Liver (tissue), 9 donors: ENCODE measurements around the gene ANGPTL3. TPM values are rescaled to one million over a fixed set of nuclear protein-coding genes. Genes with fewer than 3 reads are reported as not detected.

ENCODE experiments used
- DNase-seq: peaks from one replicate; pipeline ENCODE4 v3.0.0-alpha.2; 2017; ENCODE audit warnings: low spot score
- H3K27ac ChIP-seq, 2 donors: one replicate each; pipeline ENCODE4 v1.7.0; 2013; ENCODE audit warnings: inconsistent platforms in 2 of 2, low read length in 2 of 2, control low read depth in 1 of 2, low read depth in 1 of 2, mild to moderate bottlenecking in 1 of 2
- H3K27me3 ChIP-seq, 4 donors: one replicate each; pipeline versions ENCODE4 v1.6.1 to v1.7.0; 2013; ENCODE audit warnings: low read length in 3 of 4, inconsistent platforms in 1 of 4, mild to moderate bottlenecking in 1 of 4, moderate library complexity in 1 of 4; ENCODE audit not compliant: control insufficient read depth in 4 of 4, insufficient read depth in 4 of 4
- H3K36me3 ChIP-seq, 4 donors: one replicate each; pipeline versions ENCODE4 v1.6.1 to v1.7.0; 2013; ENCODE audit warnings: low read length in 3 of 4, mild to moderate bottlenecking in 3 of 4, low read depth in 1 of 4, moderate library complexity in 1 of 4; ENCODE audit not compliant: control insufficient read depth in 4 of 4, insufficient read depth in 3 of 4
- H3K4me1 ChIP-seq, 4 donors: one replicate each; pipeline versions ENCODE4 v1.6.1 to v1.7.0; 2013; ENCODE audit warnings: low read length in 3 of 4, mild to moderate bottlenecking in 3 of 4, moderate library complexity in 1 of 4; ENCODE audit not compliant: control insufficient read depth in 4 of 4, insufficient read depth in 4 of 4
- H3K4me3 ChIP-seq, 3 donors: one replicate each; pipeline versions ENCODE4 v1.6.1 to v1.7.0; 2013; ENCODE audit warnings: low read length in 3 of 3, control low read depth in 1 of 3, low read depth in 1 of 3, mild to moderate bottlenecking in 1 of 3
- H3K9ac ChIP-seq, 2 donors: one replicate each; pipeline ENCODE4 v1.7.0; 2013; ENCODE audit warnings: low read length in 2 of 2, mild to moderate bottlenecking in 2 of 2, moderate library complexity in 2 of 2, control low read depth in 1 of 2, low read depth in 1 of 2
- H3K9me3 ChIP-seq, 4 donors: one replicate each; pipeline versions ENCODE4 v1.6.1 to v1.7.0; 2013; ENCODE audit warnings: low read length in 3 of 4; ENCODE audit not compliant: control insufficient read depth in 4 of 4
- FOXA1 ChIP-seq: IDR thresholded peaks from 2 replicates; pipeline ENCODE4 v1.6.1; 2016; ENCODE audit warnings: antibody characterized with exemption
- FOXA2 ChIP-seq: IDR thresholded peaks from 2 replicates; pipeline ENCODE4 v1.6.1; 2016; ENCODE audit warnings: antibody characterized with exemption
- GABPA ChIP-seq, 2 donors: IDR thresholded peaks in 1 of 2; conservative IDR thresholded peaks in 1 of 2; 2 replicates each; pipeline ENCODE4 v1.6.1; 2016; ENCODE audit warnings: antibody characterized with exemption in 2 of 2, mild to moderate bottlenecking in 1 of 2, moderate library complexity in 1 of 2
- HNF4A ChIP-seq, 2 donors: conservative IDR thresholded peaks; 2 replicates each; pipeline ENCODE4 v1.6.1; 2016; ENCODE audit warnings: antibody characterized with exemption in 2 of 2, mild to moderate bottlenecking in 2 of 2
- HNF4G ChIP-seq: IDR thresholded peaks from 2 replicates; pipeline ENCODE4 v1.6.1; 2016; ENCODE audit warnings: antibody characterized with exemption
- JUND ChIP-seq, 2 donors: IDR thresholded peaks; 2 replicates each; pipeline ENCODE4 v1.6.1; 2016; ENCODE audit warnings: antibody characterized with exemption in 2 of 2
- NR2F2 ChIP-seq: IDR thresholded peaks from 2 replicates; pipeline ENCODE4 v1.6.1; 2016; ENCODE audit warnings: antibody characterized with exemption
- RAD21 ChIP-seq, 2 donors: IDR thresholded peaks; 2 replicates each; pipeline ENCODE4 v1.6.1; 2016; ENCODE audit warnings: antibody characterized with exemption in 2 of 2, mild to moderate bottlenecking in 2 of 2
- SP1 ChIP-seq: IDR thresholded peaks from 2 replicates; pipeline ENCODE4 v1.6.1; 2018; ENCODE audit warnings: antibody characterized with exemption, mild to moderate bottlenecking
- TAF1 ChIP-seq: conservative IDR thresholded peaks from 2 replicates; pipeline ENCODE4 v1.6.1; 2016; ENCODE audit warnings: antibody characterized with exemption, mild to moderate bottlenecking
- YY1 ChIP-seq: IDR thresholded peaks from 2 replicates; pipeline ENCODE4 v1.6.1; 2016; ENCODE audit warnings: antibody characterized with exemption, mild to moderate bottlenecking
- WGBS: extraction: QIAGEN DNeasy Blood & Tissue Kit; methylation state at CpG from one replicate; pipeline ENCODE4 v1.1.7; 2013; 5-methylcytosine and 5-hydroxymethylcytosine counted together
- polyA plus RNA-seq, 2 donors: library from polyadenylated mRNA; stranded (reverse) in 1 of 2; unstranded in 1 of 2; fragments of 200-250 nt in 1 of 2; fragments of >200 nt in 1 of 2; fragmentation: Nextera tagmentation in 1 of 2; extraction: Ambion mirVana in 1 of 2; gene quantifications; one replicate each; pipeline versions ENCODE4 v1.2.1 to v1.2.3, GENCODE V29; 2013 to 2015
- total RNA-seq, 2 donors: library from RNA; depleted of rRNA; stranded (reverse); fragments of >200 nt; gene quantifications; one replicate each; pipeline ENCODE4 v1.2.3, GENCODE V29; 2014
- TF ChIP-seq, protein P1 (sequence below): IDR thresholded peaks from 2 replicates; pipeline ENCODE4 v1.6.1; 2016; ENCODE audit warnings: antibody characterized with exemption
- TF ChIP-seq, protein P2 (sequence below): fragments of 150-350 bp; IDR thresholded peaks from 2 replicates; pipeline ENCODE4 v1.5.1; 2017; ENCODE audit warnings: improper control_type of control experiment, low read depth, low read length; ENCODE audit not compliant: missing input control
- TF ChIP-seq, protein P3 (sequence below): IDR thresholded peaks from 2 replicates; pipeline ENCODE4 v1.6.1; 2016; ENCODE audit warnings: antibody characterized with exemption
- TF ChIP-seq, protein P4 (sequence below): IDR thresholded peaks from 2 replicates; pipeline ENCODE4 v1.6.1; 2016; ENCODE audit warnings: antibody characterized with exemption, mild to moderate bottlenecking
- TF ChIP-seq, protein P5 (sequence below): IDR thresholded peaks from 2 replicates; pipeline ENCODE4 v1.6.1; 2016; ENCODE audit warnings: antibody characterized with exemption
- donor health status: healthy.
- donor health status: healthy.
- donor health status: healthy.
- donor health status: healthy.
- donor health status: healthy.

The ANGPTL3 gene
- total and polyA plus RNA-seq, 4 donors = 121 to 238 (median 172) TPM

DNA sequence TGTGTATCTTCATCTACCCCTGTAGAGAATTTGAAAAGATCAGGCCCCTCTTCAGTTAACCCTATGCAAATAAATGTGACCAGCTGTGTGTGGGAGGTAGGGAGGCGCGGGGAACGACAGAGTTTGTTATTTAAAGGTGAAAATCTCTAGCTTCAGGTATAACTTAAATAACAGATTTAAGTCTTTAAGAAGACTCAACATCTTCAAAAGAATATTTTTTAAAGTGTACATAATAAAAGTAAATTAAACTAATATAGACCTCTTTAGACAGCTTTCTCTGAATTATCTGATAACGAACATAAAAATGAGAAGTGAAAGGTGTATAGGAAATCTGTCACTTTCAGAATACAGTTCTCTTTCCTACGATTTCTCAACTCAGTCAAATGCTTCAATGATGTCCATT is 16.0 kb downstream of the ANGPTL3 start:
- H3K9ac ChIP-seq = no peak overlapping the region
- H3K27ac ChIP-seq = peak overlapping the region; percentile 27 to 80
- TF ChIP-seq, protein P1, sequence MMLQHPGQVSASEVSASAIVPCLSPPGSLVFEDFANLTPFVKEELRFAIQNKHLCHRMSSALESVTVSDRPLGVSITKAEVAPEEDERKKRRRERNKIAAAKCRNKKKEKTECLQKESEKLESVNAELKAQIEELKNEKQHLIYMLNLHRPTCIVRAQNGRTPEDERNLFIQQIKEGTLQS = no peak
- TF ChIP-seq JUND (IDR thresholded peaks at IDR 0.05) = no peak
- TF ChIP-seq GABPA (IDR thresholded peaks at IDR 0.05 in 1 of 2, conservative IDR thresholded peaks at IDR 0.05 in 1 of 2) = no peak
- TF ChIP-seq FOXA2 = no peak
- no peak for TF ChIP-seq YY1
- TF ChIP-seq NR2F2 = no peak
- no peak for TF ChIP-seq HNF4A (conservative IDR thresholded peaks at IDR 0.05)
- no peak for TF ChIP-seq HNF4G
- TF ChIP-seq, protein P2, sequence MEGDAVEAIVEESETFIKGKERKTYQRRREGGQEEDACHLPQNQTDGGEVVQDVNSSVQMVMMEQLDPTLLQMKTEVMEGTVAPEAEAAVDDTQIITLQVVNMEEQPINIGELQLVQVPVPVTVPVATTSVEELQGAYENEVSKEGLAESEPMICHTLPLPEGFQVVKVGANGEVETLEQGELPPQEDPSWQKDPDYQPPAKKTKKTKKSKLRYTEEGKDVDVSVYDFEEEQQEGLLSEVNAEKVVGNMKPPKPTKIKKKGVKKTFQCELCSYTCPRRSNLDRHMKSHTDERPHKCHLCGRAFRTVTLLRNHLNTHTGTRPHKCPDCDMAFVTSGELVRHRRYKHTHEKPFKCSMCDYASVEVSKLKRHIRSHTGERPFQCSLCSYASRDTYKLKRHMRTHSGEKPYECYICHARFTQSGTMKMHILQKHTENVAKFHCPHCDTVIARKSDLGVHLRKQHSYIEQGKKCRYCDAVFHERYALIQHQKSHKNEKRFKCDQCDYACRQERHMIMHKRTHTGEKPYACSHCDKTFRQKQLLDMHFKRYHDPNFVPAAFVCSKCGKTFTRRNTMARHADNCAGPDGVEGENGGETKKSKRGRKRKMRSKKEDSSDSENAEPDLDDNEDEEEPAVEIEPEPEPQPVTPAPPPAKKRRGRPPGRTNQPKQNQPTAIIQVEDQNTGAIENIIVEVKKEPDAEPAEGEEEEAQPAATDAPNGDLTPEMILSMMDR = no peak
- H3K27me3 ChIP-seq = no peaks in the 10 kb centered on the region
- no peak overlapping the region for H3K4me3 ChIP-seq
- no peaks in the 10 kb centered on the region for H3K9me3 ChIP-seq
- H3K36me3 ChIP-seq = peaks cover 0 to 4% (median 3%) of the 10 kb centered on the region in 4 donors
- WGBS = 50% methylated on average over 5 of the region's 5 CpGs
- DNase-seq = no peak
- peaks cover 0 to 21% (median 13%) of the 10 kb centered on the region in 4 donors for H3K4me1 ChIP-seq

DNA sequence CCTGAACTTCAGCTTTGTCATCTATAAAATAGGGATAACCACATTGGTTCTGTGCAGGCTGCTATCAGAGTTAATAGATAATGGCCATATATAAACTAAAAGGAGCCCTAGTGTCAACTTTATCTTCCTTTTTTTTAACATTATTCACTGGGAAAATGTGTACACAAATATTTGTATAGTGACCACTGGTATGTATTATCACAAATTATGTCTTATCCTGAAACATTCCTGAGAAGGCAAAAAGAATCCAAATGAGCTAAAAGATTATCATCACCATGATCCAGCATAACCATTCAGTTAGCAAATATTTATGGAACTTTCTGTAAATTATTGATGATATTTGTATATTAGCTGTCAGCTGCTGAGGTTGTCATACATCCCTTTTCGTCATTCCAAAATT is 16.6 kb downstream of the ANGPTL3 start:
- Histone ChIP-seq H3K9me3 (no peaks in the 10 kb centered on the region), H3K4me3 (no peak overlapping the region), H3K4me1 (peaks cover 0 to 16% (median 8%) of the 10 kb centered on the region in 4 donors), H3K36me3 (peaks cover 0 to 6% (median 3%) of the 10 kb centered on the region in 4 donors), H3K27me3 (no peaks in the 10 kb centered on the region), H3K9ac (no peak overlapping the region), H3K27ac (peak overlapping the region in 1 of 2 donors; percentile 80)
- no peak for DNase-seq
- WGBS = 92% methylated on average over 1 of the region's 1 CpG
- TF ChIP-seq TAF1 = no peak
- no peak for TF ChIP-seq JUND (IDR thresholded peaks at IDR 0.05)
- no peak for TF ChIP-seq HNF4G
- no peak for TF ChIP-seq RAD21 (IDR thresholded peaks at IDR 0.05)
- TF ChIP-seq, protein P3, sequence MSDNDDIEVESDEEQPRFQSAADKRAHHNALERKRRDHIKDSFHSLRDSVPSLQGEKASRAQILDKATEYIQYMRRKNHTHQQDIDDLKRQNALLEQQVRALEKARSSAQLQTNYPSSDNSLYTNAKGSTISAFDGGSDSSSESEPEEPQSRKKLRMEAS = no peak

DNA sequence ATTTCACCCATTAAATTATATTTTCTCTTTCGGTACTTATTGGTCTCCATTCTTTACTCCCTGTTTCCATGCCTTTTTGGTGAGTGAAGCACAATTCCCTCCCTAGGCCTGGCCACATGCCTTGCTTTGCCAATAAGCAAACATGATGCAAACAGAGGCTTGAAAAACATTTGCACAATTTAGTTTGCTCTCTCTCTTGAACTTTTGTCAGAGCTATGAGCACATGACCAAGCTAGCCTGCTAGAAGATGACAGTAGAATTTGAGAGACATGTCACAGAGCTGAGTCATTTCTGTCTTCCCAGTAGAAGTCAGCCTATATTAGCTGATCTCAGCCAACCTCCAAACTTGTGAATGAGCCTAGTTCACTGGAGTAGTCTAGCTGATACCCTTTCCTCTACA is 24.6 kb downstream of the ANGPTL3 start:
- WGBS = 45% methylated on average over 1 of the region's 1 CpG
- Histone ChIP-seq H3K27ac (peak overlapping the region; percentile 59 to 61), H3K4me3 (no peak overlapping the region), H3K9me3 (no peaks in the 10 kb centered on the region), H3K9ac (peak overlapping the region in 1 of 2 donors; percentile 36), H3K4me1 (peaks cover 2 to 8% (median 2%) of the 10 kb centered on the region in 4 donors), H3K27me3 (no peaks in the 10 kb centered on the region), H3K36me3 (peaks cover 2 to 6% (median 3%) of the 10 kb centered on the region in 4 donors)
- no peak for DNase-seq
- TF ChIP-seq JUND (IDR thresholded peaks at IDR 0.05) (peak; percentile 98), RAD21 (IDR thresholded peaks at IDR 0.05) (peak; percentile 58 to 64), YY1 (peak; percentile 94), SP1 (peak; percentile 84), HNF4A (conservative IDR thresholded peaks at IDR 0.05) (peak; percentile 89 to 90), NR2F2 (no peak), FOXA1 (peak; percentile 73), HNF4G (peak; percentile 64), FOXA2 (peak; percentile 79)
- TF ChIP-seq, protein P2 = no peak
- TF ChIP-seq, protein P3 = peak; percentile 94
- TF ChIP-seq, protein P4, sequence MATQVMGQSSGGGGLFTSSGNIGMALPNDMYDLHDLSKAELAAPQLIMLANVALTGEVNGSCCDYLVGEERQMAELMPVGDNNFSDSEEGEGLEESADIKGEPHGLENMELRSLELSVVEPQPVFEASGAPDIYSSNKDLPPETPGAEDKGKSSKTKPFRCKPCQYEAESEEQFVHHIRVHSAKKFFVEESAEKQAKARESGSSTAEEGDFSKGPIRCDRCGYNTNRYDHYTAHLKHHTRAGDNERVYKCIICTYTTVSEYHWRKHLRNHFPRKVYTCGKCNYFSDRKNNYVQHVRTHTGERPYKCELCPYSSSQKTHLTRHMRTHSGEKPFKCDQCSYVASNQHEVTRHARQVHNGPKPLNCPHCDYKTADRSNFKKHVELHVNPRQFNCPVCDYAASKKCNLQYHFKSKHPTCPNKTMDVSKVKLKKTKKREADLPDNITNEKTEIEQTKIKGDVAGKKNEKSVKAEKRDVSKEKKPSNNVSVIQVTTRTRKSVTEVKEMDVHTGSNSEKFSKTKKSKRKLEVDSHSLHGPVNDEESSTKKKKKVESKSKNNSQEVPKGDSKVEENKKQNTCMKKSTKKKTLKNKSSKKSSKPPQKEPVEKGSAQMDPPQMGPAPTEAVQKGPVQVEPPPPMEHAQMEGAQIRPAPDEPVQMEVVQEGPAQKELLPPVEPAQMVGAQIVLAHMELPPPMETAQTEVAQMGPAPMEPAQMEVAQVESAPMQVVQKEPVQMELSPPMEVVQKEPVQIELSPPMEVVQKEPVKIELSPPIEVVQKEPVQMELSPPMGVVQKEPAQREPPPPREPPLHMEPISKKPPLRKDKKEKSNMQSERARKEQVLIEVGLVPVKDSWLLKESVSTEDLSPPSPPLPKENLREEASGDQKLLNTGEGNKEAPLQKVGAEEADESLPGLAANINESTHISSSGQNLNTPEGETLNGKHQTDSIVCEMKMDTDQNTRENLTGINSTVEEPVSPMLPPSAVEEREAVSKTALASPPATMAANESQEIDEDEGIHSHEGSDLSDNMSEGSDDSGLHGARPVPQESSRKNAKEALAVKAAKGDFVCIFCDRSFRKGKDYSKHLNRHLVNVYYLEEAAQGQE = peak; percentile 90
- TF ChIP-seq, protein P5, sequence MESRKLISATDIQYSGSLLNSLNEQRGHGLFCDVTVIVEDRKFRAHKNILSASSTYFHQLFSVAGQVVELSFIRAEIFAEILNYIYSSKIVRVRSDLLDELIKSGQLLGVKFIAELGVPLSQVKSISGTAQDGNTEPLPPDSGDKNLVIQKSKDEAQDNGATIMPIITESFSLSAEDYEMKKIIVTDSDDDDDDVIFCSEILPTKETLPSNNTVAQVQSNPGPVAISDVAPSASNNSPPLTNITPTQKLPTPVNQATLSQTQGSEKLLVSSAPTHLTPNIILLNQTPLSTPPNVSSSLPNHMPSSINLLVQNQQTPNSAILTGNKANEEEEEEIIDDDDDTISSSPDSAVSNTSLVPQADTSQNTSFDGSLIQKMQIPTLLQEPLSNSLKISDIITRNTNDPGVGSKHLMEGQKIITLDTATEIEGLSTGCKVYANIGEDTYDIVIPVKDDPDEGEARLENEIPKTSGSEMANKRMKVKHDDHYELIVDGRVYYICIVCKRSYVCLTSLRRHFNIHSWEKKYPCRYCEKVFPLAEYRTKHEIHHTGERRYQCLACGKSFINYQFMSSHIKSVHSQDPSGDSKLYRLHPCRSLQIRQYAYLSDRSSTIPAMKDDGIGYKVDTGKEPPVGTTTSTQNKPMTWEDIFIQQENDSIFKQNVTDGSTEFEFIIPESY = peak; percentile 91
